SK-N-SH treated with all-trans-retinoic acid at 6 μM for 48 hours (cell line): ENCODE results near the gene BNIP2.

Experiments
- ARNTL ChIP-seq: fragments of 450-650 bp; formaldehyde crosslinking; IDR thresholded peaks from 2 replicates; pipeline ENCODE4 v1.5.0; 2020; ENCODE audit warnings: low read depth, mild to moderate bottlenecking, moderate library complexity, borderline replicate concordance
- CSDC2 ChIP-seq: fragments of 250-450 bp; sonication (Bioruptor Pico); IDR thresholded peaks from 2 replicates; pipeline ENCODE4 v1.5.0; 2020; ENCODE audit warnings: mild to moderate bottlenecking, moderate library complexity
- GLIS3 ChIP-seq: fragments of 250-450 bp; sonication (Bioruptor Pico); IDR thresholded peaks from 2 replicates; pipeline ENCODE4 v1.5.0; 2020; ENCODE audit warnings: mild to moderate bottlenecking, moderate library complexity
- ISL1 ChIP-seq: fragments of 250-450 bp; sonication (Bioruptor Pico); IDR thresholded peaks from 2 replicates; pipeline ENCODE4 v2.1.2; 2022; ENCODE audit warnings: mild to moderate bottlenecking, moderate library complexity
- OSR1 ChIP-seq: fragments of 250-450 bp; sonication (Bioruptor Pico); IDR thresholded peaks from 2 replicates; pipeline ENCODE4 v1.8.0; 2022; ENCODE audit warnings: moderate library complexity, mild to moderate bottlenecking, inconsistent platforms
- POU6F1 ChIP-seq: fragments of 250-450 bp; sonication (Bioruptor Pico); IDR thresholded peaks from 2 replicates; pipeline ENCODE4 v1.8.0; 2021; ENCODE audit warnings: low read depth, mild to moderate bottlenecking, moderate library complexity, borderline replicate concordance
- PPARA ChIP-seq: fragments of 250-450 bp; sonication (Bioruptor Pico); IDR thresholded peaks from 2 replicates; pipeline ENCODE4 v1.5.0; 2020; ENCODE audit warnings: mild to moderate bottlenecking, borderline replicate concordance
- RARB ChIP-seq: fragments of 250-450 bp; sonication (Bioruptor Pico); IDR thresholded peaks from 2 replicates; pipeline ENCODE4 v1.8.0; 2021; ENCODE audit warnings: mild to moderate bottlenecking, moderate library complexity
- ZC3H10 ChIP-seq: fragments of 250-450 bp; sonication (Bioruptor Pico); IDR thresholded peaks from 2 replicates; pipeline ENCODE4 v1.5.1; 2021; ENCODE audit warnings: mild to moderate bottlenecking, moderate library complexity
- ZFP3 ChIP-seq: fragments of 250-450 bp; sonication (Bioruptor Pico); IDR thresholded peaks from 2 replicates; pipeline ENCODE4 v1.5.0; 2020; ENCODE audit warnings: mild to moderate bottlenecking, moderate library complexity
- ZFP30 ChIP-seq: fragments of 450-650 bp; formaldehyde crosslinking; IDR thresholded peaks from 2 replicates; pipeline ENCODE4 v1.5.0; 2022; ENCODE audit warnings: mild to moderate bottlenecking, moderate library complexity

- TF ChIP-seq PPARA (no peak), ZFP3 (CRISPR knock-in tag) (no peak), ARNTL (CRISPR knock-in tag) (no peak), CSDC2 (CRISPR knock-in tag) (no peak), OSR1 (no peak), GLIS3 (CRISPR knock-in tag) (no peak), ZC3H10 (CRISPR knock-in tag) (no peak), ZFP30 (CRISPR knock-in tag) (no peak), POU6F1 (no peak), RARB (no peak), ISL1 (CRISPR knock-in tag) (no peak)
These were observed 10.5 kb downstream of the BNIP2 start for GRCh38 chr15:59678620-59679019.
